ENCODE data around the gene THRB.
"Not testable (repeated sequence)": the region's sequence is repeated elsewhere in the genome, so short reads cannot be mapped to it uniquely, and the experiment has no call there.

The THRB gene

GRCh38 chr3:24446032-24446431, 48.6 kb downstream of the THRB start:
- DNase-seq = no peak

- DNase-seq = no peak
These were observed 51.2 kb downstream of the THRB start for GRCh38 chr3:24443476-24443875.

- no peak for DNase-seq
These were observed 53.7 kb downstream of the THRB start for GRCh38 chr3:24440760-24441464.

GRCh38 chr3:24439021-24439420, 55.6 kb downstream of the THRB start:
- DNase-seq = no peak

GRCh38 chr3:24437326-24437725, 57.3 kb downstream of the THRB start:
- DNase-seq = no peak

- DNase-seq = no peak
These were observed 59.1 kb downstream of the THRB start for GRCh38 chr3:24435584-24435983.

GRCh38 chr3:24434651-24435050, 60.0 kb downstream of the THRB start:
- no peak for DNase-seq

GRCh38 chr3:24433838-24434591, 60.6 kb downstream of the THRB start:
- DNase-seq = no peak

- DNase-seq = no peak
These were observed 61.7 kb downstream of the THRB start for GRCh38 chr3:24432989-24433388.

- DNase-seq = peak; percentile 64
These were observed 66.2 kb downstream of the THRB start for GRCh38 chr3:24428481-24428880.

- no peak for DNase-seq
These were observed 67.8 kb downstream of the THRB start for GRCh38 chr3:24426896-24427295.

- DNase-seq = not testable (repeated sequence)
These were observed 73.8 kb downstream of the THRB start for GRCh38 chr3:24420829-24421228.

GRCh38 chr3:24420224-24420623, 74.4 kb downstream of the THRB start:
- no peak for DNase-seq

GRCh38 chr3:24419067-24419791, 75.4 kb downstream of the THRB start:
- no peak for DNase-seq

- no peak for DNase-seq
These were observed 76.9 kb downstream of the THRB start for GRCh38 chr3:24417730-24418129.

- DNase-seq = no peak
These were observed 78.4 kb downstream of the THRB start for GRCh38 chr3:24416224-24416623.

- DNase-seq = no peak
These were observed 78.8 kb downstream of the THRB start for GRCh38 chr3:24415824-24416223.

- DNase-seq = not testable (repeated sequence)
These were observed 81.0 kb downstream of the THRB start for GRCh38 chr3:24413662-24414061.

- DNase-seq = peak; percentile 45
These were observed 83.8 kb downstream of the THRB start for GRCh38 chr3:24410860-24411259.

GRCh38 chr3:24407980-24408680, 86.5 kb downstream of the THRB start:
- no peak for DNase-seq

GRCh38 chr3:24406900-24407299, 87.8 kb downstream of the THRB start:
- DNase-seq = no peak

GRCh38 chr3:24405057-24405456, 89.6 kb downstream of the THRB start:
- peak; percentile 36 for DNase-seq

GRCh38 chr3:24401811-24402185, 92.9 kb downstream of the THRB start:
- DNase-seq = peak; percentile 84

All from RPMI8226 (cell line).